HUDEP-2 (cell line): ENCODE measurements around the gene SERGEF.

Experiments used
- DNase-seq, 76 experiments: peaks; one replicate each; lab custom pipeline; 2025; ENCODE audit not compliant: unreplicated experiment in 76 of 76; lab: John Stamatoyannopoulos, UW

SERGEF gene

GRCh38 chr11:18012906-18013781, at the start of gene SERGEF:
Gene SERGEF, minus strand, starts transcription at chr11:18013047. Its CDS starts 37 bp downstream, at chr11:18013010.
- DNase-seq, result peak in 75 of 76 experiments; percentile 27 to 95 (median 88)

- no peak for DNase-seq
Observed at GRCh38 chr11:18061351-18061750, 48.5 kb upstream of the SERGEF start.

GRCh38 chr11:18056561-18057181, 43.8 kb upstream of the SERGEF start:
- DNase-seq, result no peak

- no peak for DNase-seq
Observed at GRCh38 chr11:18054511-18055103, 41.8 kb upstream of the SERGEF start.

GRCh38 chr11:18050848-18051247, 38.0 kb upstream of the SERGEF start:
- DNase-seq, result no peak

GRCh38 chr11:18046116-18046777, 33.4 kb upstream of the SERGEF start, which contains the start of gene TPH1:
Gene TPH1, minus strand, starts transcription at chr11:18046269. Its CDS starts 5,507 bp downstream, at chr11:18040762.
- DNase-seq, result peak in 2 of 76 experiments; percentile 3 to 8

GRCh38 chr11:18036456-18036855, 23.6 kb upstream of the SERGEF start:
- DNase-seq, result no peak

- no peak for DNase-seq
Observed at GRCh38 chr11:18027475-18027874, 14.6 kb upstream of the SERGEF start.

- no peak for DNase-seq
Observed at GRCh38 chr11:18022419-18022818, 9.6 kb upstream of the SERGEF start.

GRCh38 chr11:18019650-18020049, 6.8 kb upstream of the SERGEF start:
- no peak for DNase-seq

- DNase-seq, result peak in 72 of 76 experiments; percentile 6 to 86 (median 54)
Observed at GRCh38 chr11:18016789-18017188, 3.9 kb upstream of the SERGEF start.

- DNase-seq, result no peak
Observed at GRCh38 chr11:18014876-18015275, 2.0 kb upstream of the SERGEF start.

GRCh38 chr11:18013790-18014507, 1.1 kb upstream of the SERGEF start:
- peak in 1 of 76 experiments; percentile 0 for DNase-seq

GRCh38 chr11:18012122-18012905, 533 bp downstream of the SERGEF start:
- DNase-seq, result peak in 3 of 76 experiments; percentile 2 to 10 (median 4)

- DNase-seq, result no peak
Observed at GRCh38 chr11:18011633-18012032, 1.2 kb downstream of the SERGEF start.

- no peak for DNase-seq
Observed at GRCh38 chr11:18010977-18011586, 1.8 kb downstream of the SERGEF start.

- peak in 2 of 76 experiments; percentile 4 to 27 for DNase-seq
Observed at GRCh38 chr11:18010121-18010670, 2.7 kb downstream of the SERGEF start.

- no peak for DNase-seq
Observed at GRCh38 chr11:18005376-18006129, 7.3 kb downstream of the SERGEF start.
